Measurements from ENCODE around the gene SLC2A11. TPM values are rescaled to one million over a fixed set of nuclear protein-coding genes. Genes with fewer than 3 reads are reported as not detected.
A peak's percentile ranks its signal among the peaks of the same experiment; 100 is the strongest.

Gene SLC2A11, protein sequence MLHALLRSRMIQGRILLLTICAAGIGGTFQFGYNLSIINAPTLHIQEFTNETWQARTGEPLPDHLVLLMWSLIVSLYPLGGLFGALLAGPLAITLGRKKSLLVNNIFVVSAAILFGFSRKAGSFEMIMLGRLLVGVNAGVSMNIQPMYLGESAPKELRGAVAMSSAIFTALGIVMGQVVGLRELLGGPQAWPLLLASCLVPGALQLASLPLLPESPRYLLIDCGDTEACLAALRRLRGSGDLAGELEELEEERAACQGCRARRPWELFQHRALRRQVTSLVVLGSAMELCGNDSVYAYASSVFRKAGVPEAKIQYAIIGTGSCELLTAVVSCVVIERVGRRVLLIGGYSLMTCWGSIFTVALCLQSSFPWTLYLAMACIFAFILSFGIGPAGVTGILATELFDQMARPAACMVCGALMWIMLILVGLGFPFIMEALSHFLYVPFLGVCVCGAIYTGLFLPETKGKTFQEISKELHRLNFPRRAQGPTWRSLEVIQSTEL
- total RNA-seq = 16.7 TPM

DNA sequence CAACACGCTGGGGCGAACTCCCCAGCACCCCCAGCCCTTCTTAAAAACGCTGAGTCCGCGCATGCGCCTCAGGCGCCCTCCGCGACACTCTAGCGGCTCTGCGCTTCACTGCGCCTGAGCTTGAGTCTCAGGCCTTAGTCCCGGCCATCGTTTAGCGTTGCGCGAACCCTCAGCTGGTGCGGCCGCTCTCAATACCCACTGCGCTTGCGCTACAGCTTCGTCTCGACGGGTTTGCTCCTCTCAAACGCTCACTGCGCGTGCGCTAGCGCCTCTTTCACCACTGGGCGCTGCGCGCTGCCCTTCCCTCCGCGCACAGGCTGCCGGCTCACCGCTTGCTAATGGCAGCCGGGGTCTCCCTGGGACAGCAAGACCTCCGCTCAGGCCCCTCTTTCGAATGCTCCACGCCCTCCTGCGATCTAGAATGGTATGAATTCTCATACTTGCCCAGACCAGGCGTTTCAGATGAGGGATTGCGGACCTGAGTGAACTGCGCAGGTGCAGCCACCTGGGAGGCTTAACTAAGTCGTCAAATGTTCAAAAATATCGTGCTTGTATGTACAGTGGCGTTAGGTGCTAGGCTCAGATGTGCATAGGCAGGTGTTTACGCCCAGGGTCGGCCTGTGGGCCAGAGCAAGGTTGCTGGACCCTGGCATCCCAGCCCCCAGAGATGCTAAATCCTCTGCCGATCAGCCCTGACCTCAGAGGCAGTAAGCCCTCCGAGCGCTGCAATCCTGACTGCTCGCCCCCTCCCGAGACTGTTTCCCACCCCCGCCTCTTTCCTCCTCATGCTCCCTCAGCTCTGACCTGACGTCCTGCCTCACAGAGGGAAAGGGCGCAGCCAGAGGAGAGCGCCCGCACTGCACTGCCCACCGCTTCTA lies at the start of gene SLC2A11:
Gene SLC2A11 (plus strand): TSS at position 270 of the 878 bp plus-strand sequence. CDS start 125 bp downstream, at position 395.
- DNase-seq (ENCODE audit: low read depth in 2 of 3, low spot score in 2 of 3) = peak; percentile 87 to 99 (median 98)

DNA sequence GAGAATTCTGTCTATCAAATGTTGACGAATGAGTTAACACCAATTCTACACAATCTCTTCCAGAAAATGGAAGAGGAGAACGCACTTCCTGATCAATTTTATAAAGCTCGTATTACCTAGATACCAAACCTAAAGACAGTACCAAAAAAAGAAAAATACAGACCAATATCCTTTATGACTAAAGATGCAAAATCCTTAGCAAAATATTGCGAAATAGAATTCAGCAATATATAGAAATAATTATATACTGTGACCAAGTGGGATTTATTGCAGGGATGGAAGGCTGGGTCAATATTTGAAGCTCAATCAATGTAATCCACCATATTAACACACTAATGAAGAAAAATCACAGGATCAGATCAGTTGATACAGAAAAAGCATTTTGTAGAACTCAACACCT lies 45.3 kb upstream of the SLC2A11 start:
- DNase-seq (ENCODE audit: low read depth in 2 of 3, low spot score in 2 of 3) = no peak

DNA sequence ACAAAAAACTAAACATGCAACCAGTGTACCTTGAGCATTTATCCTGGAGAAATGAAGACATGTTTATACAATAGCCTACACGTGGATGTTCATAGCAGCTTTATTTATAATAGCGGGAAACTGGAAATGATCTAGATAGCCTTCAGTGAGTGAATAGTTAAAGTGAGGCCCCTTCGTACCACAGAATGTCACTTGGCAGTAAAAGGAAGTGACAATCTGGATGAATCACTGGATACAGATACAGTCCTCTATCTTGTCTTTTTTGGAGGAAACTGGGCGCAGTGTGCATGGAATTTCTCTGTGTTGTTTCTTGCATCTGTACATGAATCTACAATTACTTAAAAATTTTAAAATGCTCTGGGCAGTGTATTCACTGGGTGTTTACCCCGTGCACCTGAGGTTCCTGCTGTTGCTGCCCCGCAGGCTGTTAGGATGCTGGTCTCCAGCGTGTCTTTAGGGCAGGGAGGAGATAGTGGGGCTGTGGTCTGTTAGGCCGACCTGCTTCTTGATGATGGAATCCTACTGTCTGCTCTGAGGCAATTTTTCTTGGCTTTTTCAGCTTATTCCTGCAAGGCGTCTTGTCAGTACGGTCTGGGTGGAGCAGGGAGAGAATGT lies 42.0 kb upstream of the SLC2A11 start:
- no peak for DNase-seq (ENCODE audit: low read depth in 2 of 3, low spot score in 2 of 3)

DNA sequence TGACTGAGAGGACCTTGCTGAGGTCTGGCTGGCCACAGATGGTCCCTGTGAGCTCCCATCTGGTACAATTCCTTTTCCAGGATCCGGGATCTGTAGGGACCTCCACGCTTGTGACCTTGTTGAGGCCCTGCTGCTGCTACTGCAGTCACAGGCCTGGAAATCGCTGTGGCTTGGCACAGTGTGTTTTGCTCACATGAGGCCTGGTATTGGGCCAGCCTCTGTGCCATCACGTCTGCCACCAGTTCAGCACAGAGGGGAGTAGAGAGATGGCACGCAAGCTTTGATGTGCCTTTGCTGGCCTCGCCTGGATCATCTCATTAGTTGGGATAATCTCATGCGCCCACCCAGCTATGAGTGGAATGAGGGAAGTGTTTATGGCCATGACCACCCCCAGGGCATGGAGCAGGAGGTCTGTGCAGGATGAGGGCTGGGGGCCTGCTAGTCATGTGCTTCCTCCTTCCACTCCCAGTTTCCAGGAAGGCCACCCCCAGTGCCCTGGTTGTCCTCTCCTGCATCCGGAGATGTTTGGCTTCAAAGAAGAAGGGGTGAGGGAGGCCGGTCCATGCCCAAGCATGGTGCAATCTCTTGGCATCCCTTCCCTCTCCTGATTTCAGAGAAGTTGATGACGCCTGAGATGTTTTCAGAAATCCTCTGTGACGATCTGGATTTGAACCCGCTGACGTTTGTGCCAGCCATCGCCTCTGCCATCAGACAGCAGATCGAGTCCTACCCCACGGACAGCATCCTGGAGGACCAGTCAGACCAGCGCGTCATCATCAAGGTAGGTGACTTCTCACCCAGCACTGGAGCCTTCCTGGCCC lies 41.3 kb upstream of the SLC2A11 start:
- DNase-seq (ENCODE audit: low read depth in 2 of 3, low spot score in 2 of 3) = no peak

DNA sequence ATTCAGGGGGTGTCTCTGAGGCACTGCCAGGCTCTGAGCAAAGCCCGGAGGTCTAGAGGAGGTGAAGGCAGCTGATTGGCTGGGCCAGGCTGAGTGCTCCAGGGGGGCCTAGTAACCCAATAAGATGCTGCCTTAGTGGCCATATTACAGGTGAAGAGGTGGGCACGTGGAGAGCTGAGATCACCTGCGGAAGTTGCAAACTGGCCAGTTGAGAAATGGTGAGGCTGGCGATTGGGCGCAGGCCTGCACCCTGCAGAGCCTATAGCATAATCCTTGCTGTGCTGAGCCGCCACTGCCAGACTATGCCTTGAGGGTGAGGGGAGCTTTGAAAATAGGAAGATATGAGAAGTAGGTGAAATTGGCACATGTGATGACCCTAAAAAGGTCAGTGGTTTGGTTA lies 40.5 kb upstream of the SLC2A11 start:
- no peak for DNase-seq (ENCODE audit: low read depth in 2 of 3, low spot score in 2 of 3)

DNA sequence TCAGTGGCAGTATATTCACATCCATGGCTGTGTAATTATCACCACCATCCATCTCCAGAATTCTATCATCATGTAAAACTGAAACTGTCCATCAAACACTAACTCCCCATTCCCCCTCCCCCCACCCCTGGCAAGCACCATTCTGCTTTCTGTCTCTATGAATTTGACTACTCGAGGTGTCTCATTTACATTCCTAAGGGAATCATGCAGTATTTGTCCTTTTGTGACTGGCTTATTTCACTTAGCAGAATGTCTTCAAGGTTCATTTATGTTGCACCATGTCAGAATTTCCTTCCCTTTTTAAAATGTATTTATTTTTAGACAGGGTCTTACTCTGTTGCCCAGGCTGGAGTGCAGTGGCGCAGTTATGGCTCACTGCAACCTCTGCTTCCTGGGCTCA lies 39.1 kb upstream of the SLC2A11 start:
- no peak for DNase-seq (ENCODE audit: low read depth in 2 of 3, low spot score in 2 of 3)

DNA sequence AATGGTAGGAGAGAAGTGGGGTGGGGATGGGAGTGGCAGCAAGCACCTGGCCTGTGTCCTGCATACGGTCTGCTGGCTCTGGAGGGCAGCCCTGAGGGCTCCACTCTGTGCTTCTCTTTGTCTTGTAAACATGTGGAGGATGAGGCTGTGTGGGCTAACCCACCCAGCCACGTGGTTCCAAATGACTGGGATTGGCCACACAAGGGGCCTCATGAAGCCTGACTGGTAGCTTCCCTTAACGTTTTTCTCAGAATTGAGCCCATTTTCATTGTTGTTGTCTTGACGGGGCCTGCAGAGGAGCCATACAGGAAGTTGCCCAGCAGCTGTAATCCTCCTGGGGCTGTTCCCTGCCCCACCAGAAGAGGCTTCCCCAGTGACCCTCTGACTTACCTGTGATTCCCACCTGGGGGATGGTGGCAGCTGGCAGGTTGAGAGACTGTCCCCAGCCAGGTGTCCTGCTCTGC lies 36.9 kb upstream of the SLC2A11 start:
- DNase-seq (ENCODE audit: low read depth in 2 of 3, low spot score in 2 of 3) = no peak

DNA sequence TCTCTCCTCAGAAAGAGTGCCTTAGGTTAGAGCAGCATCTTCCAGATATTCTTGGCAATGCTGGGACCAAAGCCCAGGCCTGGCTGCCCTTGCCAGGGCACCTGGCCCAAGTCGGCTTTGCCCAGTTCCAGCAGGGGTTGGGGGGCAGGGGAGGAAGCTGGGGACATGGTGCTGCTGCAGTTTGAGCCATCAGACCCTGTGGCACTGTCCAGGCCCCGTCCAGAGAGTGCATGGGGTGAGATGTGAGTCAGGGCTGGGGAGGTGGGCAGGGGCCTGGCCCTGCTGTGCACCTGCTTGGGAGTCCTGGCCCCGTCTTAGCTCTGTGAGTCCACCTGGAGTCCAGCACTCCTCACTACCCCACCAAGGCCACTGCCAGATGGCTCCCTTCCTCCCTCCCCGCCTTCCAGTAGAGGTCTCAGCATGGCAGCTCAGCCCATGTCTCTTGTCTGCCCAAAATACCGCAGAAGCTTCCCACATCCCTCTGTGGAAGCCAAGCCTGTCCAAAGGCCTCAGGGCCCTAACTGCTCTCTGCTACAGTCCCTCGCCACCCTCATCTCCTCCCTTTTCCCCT lies 35.5 kb upstream of the SLC2A11 start:
- no peak for DNase-seq (ENCODE audit: low read depth in 2 of 3, low spot score in 2 of 3)

DNA sequence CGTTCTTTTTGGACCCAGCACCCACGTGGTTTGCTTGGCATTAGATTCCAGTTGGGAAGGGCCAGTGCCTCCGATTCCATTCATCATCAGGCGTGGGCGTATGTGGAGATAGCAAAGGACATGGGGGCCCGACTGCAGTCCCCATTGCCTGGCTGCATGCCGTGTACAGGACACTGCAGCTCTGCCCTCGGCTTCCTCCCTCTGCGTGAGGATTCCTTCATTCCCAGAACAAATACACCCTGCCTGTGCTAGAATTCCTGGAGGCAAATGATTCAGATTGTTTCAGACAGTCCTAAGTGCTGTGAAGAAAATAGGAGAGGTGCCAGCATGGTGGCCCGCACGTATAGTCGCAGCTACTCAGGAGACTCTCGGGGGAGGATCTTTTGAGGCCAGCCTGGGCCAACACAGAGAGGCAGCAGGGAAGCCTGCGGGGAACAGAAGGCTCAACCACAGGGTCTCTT lies 34.3 kb upstream of the SLC2A11 start:
- no peak for DNase-seq (ENCODE audit: low read depth in 2 of 3, low spot score in 2 of 3)

DNA sequence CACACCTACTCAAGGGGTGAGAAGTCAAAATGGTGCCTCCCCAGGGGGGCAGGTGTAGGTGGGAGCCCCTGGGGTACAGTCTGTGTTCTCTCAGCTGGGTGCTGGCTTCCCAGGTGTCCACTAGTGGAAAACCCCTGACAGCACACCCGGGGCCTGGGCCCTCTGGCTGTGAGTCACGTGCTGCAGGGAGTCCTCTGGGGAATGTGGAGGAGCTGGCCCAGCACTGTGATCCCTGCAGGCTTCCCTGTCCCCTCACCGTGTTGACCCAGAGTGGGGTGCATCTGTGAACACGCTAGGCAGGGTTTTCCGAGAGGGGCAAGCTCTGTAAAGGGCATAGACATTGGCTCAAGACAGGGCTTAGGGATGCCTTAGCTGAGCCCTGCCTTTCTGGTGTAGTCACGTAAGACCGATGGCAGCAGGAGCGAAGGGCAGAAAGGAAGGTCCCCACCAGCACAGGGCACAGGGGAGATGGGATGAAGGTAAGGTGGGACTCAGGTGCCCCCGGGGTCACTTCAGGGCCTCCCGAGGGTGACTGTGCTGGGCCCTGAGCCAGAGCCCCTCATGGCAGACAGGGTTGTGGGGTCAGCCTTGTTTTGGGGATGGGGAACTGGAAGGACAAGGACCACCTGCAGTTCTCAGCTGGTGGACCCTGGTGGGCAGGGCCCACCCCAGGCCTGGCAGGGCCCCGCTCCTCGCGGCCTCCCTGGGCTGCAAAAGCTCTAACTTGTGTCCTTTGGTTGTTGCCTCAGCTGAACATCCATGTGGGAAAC lies 33.0 kb upstream of the SLC2A11 start:
- no peak for DNase-seq (ENCODE audit: low read depth in 2 of 3, low spot score in 2 of 3)

DNA sequence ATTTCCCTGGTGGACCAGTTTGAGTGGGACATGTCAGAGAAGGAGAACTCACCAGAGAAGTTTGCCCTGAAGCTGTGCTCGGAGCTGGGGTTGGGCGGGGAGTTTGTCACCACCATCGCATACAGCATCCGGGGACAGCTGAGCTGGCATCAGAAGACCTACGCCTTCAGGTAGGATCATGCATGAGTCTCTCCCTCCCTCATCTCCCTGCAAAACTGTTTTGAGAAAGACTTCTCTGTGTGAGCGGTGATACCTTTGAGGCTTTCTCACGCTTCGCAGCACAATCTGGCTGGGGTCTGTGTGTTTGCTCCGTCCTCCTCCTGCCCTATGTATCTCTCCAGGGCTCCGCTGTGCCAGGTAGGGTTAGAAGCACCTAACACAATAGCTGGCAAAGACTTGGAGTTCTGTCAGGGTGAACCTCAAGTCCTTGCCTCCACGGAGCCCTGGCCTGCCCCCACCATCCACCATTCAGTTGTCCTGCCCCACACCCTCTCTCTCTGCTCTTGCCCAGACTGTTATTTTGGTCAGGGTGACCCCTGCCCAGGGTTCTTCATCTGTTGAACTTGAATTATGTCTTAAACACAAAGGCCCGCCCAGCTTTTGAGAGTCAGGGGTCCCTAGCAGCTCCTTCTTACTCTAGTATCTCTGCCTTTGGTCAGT lies 32.3 kb upstream of the SLC2A11 start:
- DNase-seq (ENCODE audit: low read depth in 2 of 3, low spot score in 2 of 3) = no peak

DNA sequence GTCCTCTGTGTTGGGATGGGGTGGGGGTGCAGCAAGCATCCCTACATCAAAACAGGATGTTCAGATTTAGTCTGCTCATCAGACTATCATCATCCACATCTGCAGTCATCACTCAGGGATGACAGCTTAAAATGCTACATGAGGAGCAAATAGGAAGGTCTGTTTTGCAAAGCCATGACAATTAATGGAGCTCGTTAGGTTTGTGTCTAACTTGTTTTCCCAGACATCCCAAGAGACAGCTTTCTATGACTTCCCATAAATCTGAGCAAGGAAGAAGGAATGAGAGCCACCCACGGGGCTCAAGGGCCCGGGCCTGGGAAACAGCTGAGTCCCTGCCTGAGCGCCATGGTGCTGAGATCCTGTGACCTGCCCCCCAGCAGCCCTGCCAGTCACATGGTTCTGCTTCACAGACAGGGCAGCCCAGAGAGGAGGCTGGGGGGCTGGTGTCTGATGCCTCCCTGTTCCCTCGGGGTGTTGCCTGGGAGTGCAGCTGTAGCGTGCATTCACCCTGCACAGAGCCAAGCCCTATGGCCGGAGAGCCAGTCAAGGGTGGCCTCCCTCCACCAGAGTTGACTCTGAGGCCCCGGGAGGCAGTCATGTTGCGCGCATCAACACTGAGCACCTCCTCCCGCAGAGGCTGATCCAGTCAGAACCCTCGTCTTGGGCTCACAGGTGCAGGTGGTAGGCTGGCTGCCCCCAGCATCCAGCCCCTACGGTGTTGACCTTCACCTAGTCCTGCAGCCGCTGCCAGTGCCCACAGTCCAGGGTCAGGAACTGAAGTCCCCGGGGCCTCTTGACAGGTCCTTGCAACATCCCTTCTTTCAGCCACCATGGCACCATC lies 30.9 kb upstream of the SLC2A11 start:
- DNase-seq (ENCODE audit: low read depth in 2 of 3, low spot score in 2 of 3) = no peak

DNA sequence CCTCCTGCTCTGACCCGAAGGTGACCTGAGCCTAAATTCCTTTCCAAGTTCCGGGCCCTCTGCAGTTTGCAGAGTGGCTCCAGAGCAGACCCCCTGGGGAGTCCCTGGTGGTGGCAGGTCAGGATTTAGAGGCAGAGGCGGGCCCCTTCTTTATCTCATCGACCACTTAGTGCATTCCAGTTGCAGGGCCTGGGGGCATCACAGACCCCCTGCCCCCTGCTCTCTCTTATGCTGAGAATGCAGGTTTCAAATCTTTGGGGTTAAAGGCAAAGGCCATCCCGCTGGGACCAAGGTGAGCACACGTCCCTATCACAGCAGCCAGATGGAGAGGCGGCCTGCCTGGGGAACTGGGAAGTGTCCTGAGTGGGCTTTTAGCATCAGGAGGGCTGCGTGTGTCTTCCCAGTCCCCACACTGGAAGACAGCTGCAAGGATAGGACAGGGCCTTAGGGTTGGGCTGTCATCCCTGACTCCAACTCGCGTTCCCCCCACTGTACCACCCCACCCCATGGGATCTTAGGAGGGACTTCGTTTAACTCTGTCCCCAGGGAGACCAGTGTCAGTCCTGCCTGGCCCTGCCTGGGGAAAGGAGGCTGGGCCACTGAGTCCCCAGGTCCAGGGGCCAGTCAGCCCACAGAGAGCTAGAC lies 30.2 kb upstream of the SLC2A11 start:
- no peak for DNase-seq (ENCODE audit: low read depth in 2 of 3, low spot score in 2 of 3)

DNA sequence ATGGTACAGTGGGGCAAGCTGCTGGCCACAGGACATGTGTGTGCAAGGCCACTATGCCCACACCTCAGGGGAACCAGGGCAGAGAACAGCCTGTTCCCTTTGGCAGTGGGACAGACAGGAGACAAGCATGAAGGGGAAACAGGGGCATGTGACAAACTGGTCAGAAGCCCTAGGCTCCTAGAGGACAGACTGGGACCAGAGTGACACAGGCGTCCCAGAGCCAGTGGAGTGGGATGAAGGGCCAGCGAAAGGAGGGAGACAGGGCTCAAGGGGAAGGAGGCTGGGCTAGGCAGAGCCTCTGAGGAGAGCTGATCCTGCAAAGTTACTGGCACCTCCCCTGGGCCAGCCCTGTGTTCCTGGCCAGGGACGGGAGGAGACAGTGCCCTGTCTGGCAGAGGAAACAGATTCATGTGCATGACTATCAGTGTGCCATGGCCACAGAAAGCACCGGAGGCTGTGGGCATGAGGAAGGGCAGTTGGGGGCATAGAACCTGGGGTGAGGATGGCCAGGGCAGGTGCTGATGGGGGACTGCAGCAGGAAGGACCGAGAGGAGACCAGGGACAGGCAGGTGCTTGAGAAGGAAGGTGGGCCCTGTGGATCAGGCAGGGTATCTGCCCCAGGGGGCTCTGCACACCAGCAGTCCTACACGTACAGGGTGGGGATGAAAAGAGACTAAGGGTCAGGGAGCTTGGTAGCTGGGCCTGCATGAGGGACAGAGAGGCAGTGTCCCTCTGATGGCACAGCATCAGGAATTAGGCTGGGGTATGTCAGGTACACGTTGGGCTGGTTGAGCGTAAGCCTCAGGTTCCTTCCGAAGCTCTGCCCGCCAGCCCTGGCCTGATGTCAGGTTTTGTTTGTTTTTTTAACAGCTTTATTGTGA lies 28.6 kb upstream of the SLC2A11 start:
- DNase-seq (ENCODE audit: low read depth in 2 of 3, low spot score in 2 of 3) = no peak

DNA sequence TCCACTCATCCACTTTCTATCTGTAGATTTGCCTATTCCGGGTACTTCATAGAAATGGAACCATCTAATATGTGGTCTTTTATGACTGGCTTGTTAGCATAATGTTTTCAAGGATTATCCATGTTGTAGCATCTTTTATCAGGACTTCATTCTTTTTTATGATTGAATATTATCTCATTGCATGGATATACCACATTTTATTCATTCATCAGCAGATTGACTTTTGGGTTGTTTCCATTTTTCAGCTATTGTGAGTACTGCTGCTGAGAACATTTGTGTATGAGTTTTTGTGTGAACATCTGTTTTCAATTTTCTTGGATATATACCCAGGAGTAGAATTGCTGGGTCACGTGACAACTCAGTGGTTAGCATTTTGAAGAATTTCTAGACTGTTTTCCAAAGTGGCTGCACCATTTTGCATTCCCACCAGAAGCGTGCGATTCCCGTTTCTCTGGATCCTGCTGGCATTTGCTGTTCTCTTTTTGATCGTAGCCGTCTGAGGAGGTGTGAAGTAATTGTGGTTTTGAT lies 27.8 kb upstream of the SLC2A11 start:
- DNase-seq (ENCODE audit: low read depth in 2 of 3, low spot score in 2 of 3) = no peak

DNA sequence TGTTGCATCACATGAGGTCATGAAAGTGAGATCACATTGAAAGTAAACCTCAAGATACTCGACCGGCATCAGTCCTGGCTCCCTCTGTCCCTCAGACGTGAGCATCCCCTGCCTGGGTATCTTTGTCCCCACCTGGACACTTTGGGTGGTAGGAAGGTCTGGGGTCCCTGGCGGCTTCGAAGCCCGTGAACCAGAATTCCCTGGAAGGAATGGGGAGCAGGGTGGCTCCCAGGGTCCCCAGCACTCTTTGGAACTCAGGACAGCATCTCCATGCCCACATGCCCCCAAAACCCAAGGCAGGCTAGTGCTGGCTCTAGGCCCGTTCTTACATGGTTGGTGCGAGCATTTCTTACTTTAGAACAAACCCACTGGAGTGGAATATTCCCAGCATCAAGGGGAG lies 26.4 kb upstream of the SLC2A11 start:
- no peak for DNase-seq (ENCODE audit: low read depth in 2 of 3, low spot score in 2 of 3)

Measured in hematopoietic multipotent progenitor cell (in vitro differentiated cells).